Measurements from ENCODE around the gene FAM107B. TPM values are rescaled to one million over a fixed set of nuclear protein-coding genes. Genes with fewer than 3 reads are reported as not detected.
A peak's percentile ranks its signal among the peaks of the same experiment; 100 is the strongest.

FAM107B gene
- total RNA-seq, 1 experiment from 2014 or later: 14.3 TPM

GRCh38 chr10:14536241-14537213, 238.2 kb downstream of the FAM107B start:
- peak; percentile 69 for DNase-seq (ENCODE audit: low read depth)

GRCh38 chr10:14535457-14536130, 239.1 kb downstream of the FAM107B start:
- no peak for DNase-seq (ENCODE audit: low read depth)

- DNase-seq (ENCODE audit: low read depth): no peak
Observed at GRCh38 chr10:14534152-14534551, 240.5 kb downstream of the FAM107B start.

GRCh38 chr10:14533295-14533694, 241.4 kb downstream of the FAM107B start:
- no peak for DNase-seq (ENCODE audit: low read depth)

- DNase-seq (ENCODE audit: low read depth): peak; percentile 43
Observed at GRCh38 chr10:14532473-14533251, 242.0 kb downstream of the FAM107B start.

- no peak for DNase-seq (ENCODE audit: low read depth)
Observed at GRCh38 chr10:14531974-14532373, 242.7 kb downstream of the FAM107B start.

GRCh38 chr10:14530465-14530864, 244.2 kb downstream of the FAM107B start:
- DNase-seq (ENCODE audit: low read depth): no peak

GRCh38 chr10:14529351-14529750, 245.3 kb downstream of the FAM107B start:
- DNase-seq (ENCODE audit: low read depth): no peak

GRCh38 chr10:14528450-14528849, 246.2 kb downstream of the FAM107B start:
- DNase-seq (ENCODE audit: low read depth): no peak

- no peak for DNase-seq (ENCODE audit: low read depth)
Observed at GRCh38 chr10:14527915-14528314, 246.8 kb downstream of the FAM107B start.

GRCh38 chr10:14527134-14527844, 247.4 kb downstream of the FAM107B start:
- no peak for DNase-seq (ENCODE audit: low read depth)

- no peak for DNase-seq (ENCODE audit: low read depth)
Observed at GRCh38 chr10:14526326-14526725, 248.4 kb downstream of the FAM107B start.

- DNase-seq (ENCODE audit: low read depth): no peak
Observed at GRCh38 chr10:14524691-14525324, 249.9 kb downstream of the FAM107B start.

GRCh38 chr10:14523286-14523685, 251.4 kb downstream of the FAM107B start:
- no peak for DNase-seq (ENCODE audit: low read depth)

- no peak for DNase-seq (ENCODE audit: low read depth)
Observed at GRCh38 chr10:14519785-14520184, 254.9 kb downstream of the FAM107B start.

GRCh38 chr10:14518149-14518548, 256.5 kb downstream of the FAM107B start:
- DNase-seq (ENCODE audit: low read depth): no peak

- no peak for DNase-seq (ENCODE audit: low read depth)
Observed at GRCh38 chr10:14513123-14513522, 261.6 kb downstream of the FAM107B start.

GRCh38 chr10:14510346-14510745, 264.4 kb downstream of the FAM107B start:
- DNase-seq (ENCODE audit: low read depth): no peak

- DNase-seq (ENCODE audit: low read depth): no peak
Observed at GRCh38 chr10:14508725-14509124, 266.0 kb downstream of the FAM107B start.

GRCh38 chr10:14507781-14508180, 266.9 kb downstream of the FAM107B start:
- DNase-seq (ENCODE audit: low read depth): no peak

- no peak for DNase-seq (ENCODE audit: low read depth)
Observed at GRCh38 chr10:14507176-14507575, 267.5 kb downstream of the FAM107B start.
